Measurements from ENCODE around the gene ALG3.

ALG3 gene

GRCh38 chr3:184259878-184260723, 11.3 kb upstream of the ALG3 start:
- no peak for DNase-seq

GRCh38 chr3:184259396-184259877, 10.7 kb upstream of the ALG3 start:
- no peak for DNase-seq

GRCh38 chr3:184258926-184259325, 10.2 kb upstream of the ALG3 start:
- no peak for DNase-seq

- DNase-seq = no peak
Measured at GRCh38 chr3:184257083-184257915, 8.5 kb upstream of the ALG3 start.

GRCh38 chr3:184255291-184256039, 6.7 kb upstream of the ALG3 start:
- DNase-seq = no peak

- peak; percentile 72 for DNase-seq
Measured at GRCh38 chr3:184250167-184250828, 1.5 kb upstream of the ALG3 start.

GRCh38 chr3:184249412-184250166, 827 bp upstream of the ALG3 start, which contains the start of gene EEF1AKMT4:
EEF1AKMT4 (plus strand) TSS chr3:184249672; CDS start chr3:184249695, 23 bp downstream.
- DNase-seq = peak; percentile 96

- DNase-seq = no peak
Measured at GRCh38 chr3:184242297-184242685, 6.5 kb downstream of the ALG3 start.

GRCh38 chr3:184241447-184242296, 7.1 kb downstream of the ALG3 start:
- DNase-seq = peak; percentile 29

GRCh38 chr3:184241141-184241446, 7.7 kb downstream of the ALG3 start:
- no peak for DNase-seq

GRCh38 chr3:184240384-184241140, 8.2 kb downstream of the ALG3 start:
- no peak for DNase-seq

GRCh38 chr3:184239708-184240107, 9.1 kb downstream of the ALG3 start:
- DNase-seq = no peak

- DNase-seq = no peak
Measured at GRCh38 chr3:184239221-184239620, 9.5 kb downstream of the ALG3 start.

- DNase-seq = no peak
Measured at GRCh38 chr3:184238246-184238818, 10.4 kb downstream of the ALG3 start.

- DNase-seq = no peak
Measured at GRCh38 chr3:184237807-184238206, 11.0 kb downstream of the ALG3 start.

GRCh38 chr3:184237211-184237610, 11.6 kb downstream of the ALG3 start:
- DNase-seq = no peak

GRCh38 chr3:184236636-184237035, 12.1 kb downstream of the ALG3 start:
- no peak for DNase-seq

GRCh38 chr3:184236033-184236410, 12.7 kb downstream of the ALG3 start:
- DNase-seq = no peak

GRCh38 chr3:184235381-184236032, 13.3 kb downstream of the ALG3 start:
- no peak for DNase-seq
